Naive thymus-derived CD4-positive, alpha-beta T cell (primary cell): Measurements from ENCODE around the gene SPEG. TPM values are rescaled to one million over a fixed set of nuclear protein-coding genes. Genes with fewer than 3 reads are reported as not detected.

Experiments
- ATAC-seq: fragments of 150-1000 bp; cut with Tn5 transposase; 2 replicates; pipeline ENCODE4 v1.10.0; 2021; ENCODE audit warnings: mild to moderate bottlenecking, moderate library complexity
- CTCF ChIA-PET: fragments of 350-600 bp; sonication (Branson Sonifier 250); formaldehyde crosslinking; loops from one replicate; lab custom pipeline; 2021; ENCODE audit warnings: antibody characterized with exemption; lab: Charles Lee
- POLR2A ChIA-PET: fragments of 350-600 bp; sonication (Branson Sonifier 250); formaldehyde crosslinking; loops from one replicate; lab custom pipeline; 2021; ENCODE audit warnings: antibody characterized with exemption, inconsistent platforms; lab: Charles Lee
- DNase-seq, 9 donors: peaks; one replicate each; pipeline versions ENCODE4 v3.0.0 to v3.0.0-alpha.2; 2020 to 2022; ENCODE audit warnings: mixed read lengths in 1 of 9
- H3K27ac ChIP-seq: one replicate; pipeline ENCODE4 v1.7.0; 2013; ENCODE audit warnings: mild to moderate bottlenecking, low read depth, low read length, moderate library complexity
- H3K27me3 ChIP-seq, 2 donors: one replicate each; pipeline ENCODE4 v1.7.0; 2013; ENCODE audit warnings: low read length in 2 of 2, mild to moderate bottlenecking in 2 of 2, moderate library complexity in 2 of 2; ENCODE audit not compliant: control insufficient read depth in 2 of 2, insufficient read depth in 2 of 2
- H3K36me3 ChIP-seq, 3 experiments: 1 replicate in 2 of 3; 2 replicates in 1 of 3; pipeline ENCODE4 v1.7.0; 2013; ENCODE audit warnings: low read length in 3 of 3, mild to moderate bottlenecking in 3 of 3, moderate library complexity in 1 of 3; ENCODE audit not compliant: insufficient read depth in 3 of 3, control insufficient read depth in 2 of 3
- H3K4me1 ChIP-seq, 2 donors: one replicate each; pipeline ENCODE4 v1.7.0; 2013; ENCODE audit warnings: low read length in 2 of 2, mild to moderate bottlenecking in 2 of 2, moderate library complexity in 1 of 2; ENCODE audit not compliant: control insufficient read depth in 2 of 2, insufficient read depth in 2 of 2
- H3K4me3 ChIP-seq: 2 replicates; pipeline ENCODE4 v1.7.0; 2013; ENCODE audit warnings: mild to moderate bottlenecking, low read length
- H3K9me3 ChIP-seq, 3 experiments: 1 replicate in 2 of 3; 2 replicates in 1 of 3; pipeline ENCODE4 v1.7.0; 2013; ENCODE audit warnings: low read length in 3 of 3; ENCODE audit not compliant: control insufficient read depth in 2 of 3
- H3K27ac Mint-ChIP-seq, 9 donors: one replicate each; pipeline ENCODE4 v1.8.0; 2020 to 2022; ENCODE audit warnings: mixed read lengths in 9 of 9, mild to moderate bottlenecking in 8 of 9, moderate library complexity in 5 of 9, inconsistent platforms in 2 of 9
- H3K27me3 Mint-ChIP-seq, 5 donors: one replicate each; pipeline ENCODE4 v1.8.0; 2021 to 2022; ENCODE audit warnings: mixed read lengths in 5 of 5, mild to moderate bottlenecking in 1 of 5
- H3K36me3 Mint-ChIP-seq, 5 donors: one replicate each; pipeline ENCODE4 v1.8.0; 2020 to 2022; ENCODE audit warnings: mixed read lengths in 5 of 5, mild to moderate bottlenecking in 3 of 5, inconsistent platforms in 1 of 5
- H3K4me1 Mint-ChIP-seq, 7 donors: one replicate each; pipeline ENCODE4 v1.8.0; 2020 to 2022; ENCODE audit warnings: mixed read lengths in 7 of 7, mild to moderate bottlenecking in 3 of 7, inconsistent platforms in 1 of 7
- H3K4me3 Mint-ChIP-seq, 10 donors: one replicate each; pipeline ENCODE4 v1.8.0; 2020 to 2022; ENCODE audit warnings: mild to moderate bottlenecking in 10 of 10, mixed read lengths in 10 of 10, moderate library complexity in 6 of 10, inconsistent platforms in 2 of 10
- H3K9me3 Mint-ChIP-seq, 11 donors: one replicate each; pipeline ENCODE4 v1.8.0; 2020 to 2022; ENCODE audit warnings: mixed read lengths in 11 of 11, mild to moderate bottlenecking in 4 of 11, inconsistent platforms in 1 of 11, moderate library complexity in 1 of 11
- intact Hi-C, 2 donors: fragments of 100-400 bp; cut with micrococcal nuclease; formaldehyde crosslinking; loops; one replicate each; pipeline ENCODE4 v1.15.1; 2023
- polyA plus RNA-seq, 2 donors: library from polyadenylated mRNA; unstranded; fragments of 300-500 nt; fragmentation: Illumina TruSeq; gene quantifications; one replicate each; pipeline ENCODE4 v1.2.3, GENCODE V29; 2021
- total RNA-seq, 6 experiments: library from RNA in 5 of 6; stranded (reverse) in 5 of 6; gene quantifications; 1 replicate in 5 of 6; 2 replicates in 1 of 6; pipeline ENCODE4 v1.2.3 and lab custom pipeline; 2021 to 2026

Gene SPEG
- total and polyA plus RNA-seq, 7 experiments from 2014 or later, result 0.26 to 23.2 (median 11.8) TPM

GRCh38 chr2:219488149-219488843 is 53.7 kb downstream of the SPEG start:
- Mint-ChIP-seq H3K4me3 (no peak overlapping the region), H3K27ac (no peak overlapping the region), H3K4me1 (peaks cover 0 to 6% (median 2%) of the 10 kb centered on the region in 7 donors), H3K9me3 (no peaks in the 10 kb centered on the region), H3K36me3 (no peaks in the 10 kb centered on the region), H3K27me3 (peaks cover 20 to 50% (median 26%) of the 10 kb centered on the region in 5 donors)
- CTCF ChIA-PET, result no interaction called here
- Histone ChIP-seq H3K4me1 (no peaks in the 10 kb centered on the region), H3K4me3 (no peak overlapping the region), H3K27me3 (no peaks in the 10 kb centered on the region), H3K9me3 (no peaks in the 10 kb centered on the region), H3K27ac (no peak overlapping the region), H3K36me3 (no peaks in the 10 kb centered on the region)
- no peak for DNase-seq
- no peak for ATAC-seq
- POLR2A ChIA-PET, result no interaction called here
- intact Hi-C loops, result no loop called here

- H3K27ac Mint-ChIP-seq, result no peak overlapping the region
- Histone ChIP-seq H3K4me1 (no peaks in the 10 kb centered on the region), H3K36me3 (no peaks in the 10 kb centered on the region), H3K9me3 (no peaks in the 10 kb centered on the region), H3K27ac (no peak overlapping the region), H3K27me3 (no peaks in the 10 kb centered on the region), H3K4me3 (no peak overlapping the region)
- no peaks in the 10 kb centered on the region for H3K9me3 Mint-ChIP-seq
- H3K4me3 Mint-ChIP-seq, result no peak overlapping the region
- POLR2A ChIA-PET, result no interaction called here
- H3K4me1 Mint-ChIP-seq, result peaks cover 0 to 6% (median 2%) of the 10 kb centered on the region in 7 donors
- CTCF ChIA-PET, result no interaction called here
- intact Hi-C loops, result no loop called here
- DNase-seq, result no peak
- ATAC-seq, result no peak
- no peaks in the 10 kb centered on the region for H3K36me3 Mint-ChIP-seq
- H3K27me3 Mint-ChIP-seq, result peaks cover 26 to 54% (median 31%) of the 10 kb centered on the region in 5 donors
These were observed 54.2 kb downstream of the SPEG start for GRCh38 chr2:219488844-219489194.

GRCh38 chr2:219489315-219489714 is 54.7 kb downstream of the SPEG start:
- POLR2A ChIA-PET, result no interaction called here
- Mint-ChIP-seq H3K4me1 (peaks cover 0 to 5% (median 0%) of the 10 kb centered on the region in 7 donors), H3K4me3 (no peak overlapping the region), H3K27me3 (peaks cover 30 to 53% (median 36%) of the 10 kb centered on the region in 5 donors), H3K36me3 (no peaks in the 10 kb centered on the region), H3K27ac (no peak overlapping the region), H3K9me3 (no peaks in the 10 kb centered on the region)
- no peaks in the 10 kb centered on the region for H3K27me3 ChIP-seq
- H3K36me3 ChIP-seq, result no peaks in the 10 kb centered on the region
- ATAC-seq, result no peak
- H3K4me3 ChIP-seq, result no peak overlapping the region
- CTCF ChIA-PET, result no interaction called here
- no peaks in the 10 kb centered on the region for H3K9me3 ChIP-seq
- intact Hi-C loops, result no loop called here
- no peak overlapping the region for H3K27ac ChIP-seq
- no peak for DNase-seq
- H3K4me1 ChIP-seq, result no peaks in the 10 kb centered on the region

DNA sequence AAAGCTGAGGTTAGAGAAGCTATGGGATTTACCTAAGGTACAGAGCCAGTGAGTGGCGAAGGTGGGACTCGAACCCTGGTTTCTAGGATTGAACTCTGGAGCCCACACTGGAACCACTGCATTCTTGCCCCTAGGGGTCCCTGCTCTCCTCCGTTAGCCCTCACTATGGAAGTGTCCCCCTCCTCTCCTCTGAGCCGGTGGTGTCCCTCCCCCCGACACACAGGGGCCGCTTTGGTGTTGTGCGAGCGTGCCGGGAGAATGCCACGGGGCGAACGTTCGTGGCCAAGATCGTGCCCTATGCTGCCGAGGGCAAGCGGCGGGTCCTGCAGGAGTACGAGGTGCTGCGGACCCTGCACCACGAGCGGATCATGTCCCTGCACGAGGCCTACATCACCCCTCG is 55.5 kb downstream of the SPEG start:
- POLR2A ChIA-PET, result no interaction called here
- intact Hi-C loops, result loop anchor here (10.0 kb wide), 2 partner anchors 595 to 1215 kb away; partner anchors contain the start of genes AAMP (in 1 of the 2) and PNKD (in 1 of the 2)
- ATAC-seq, result no peak

DNA sequence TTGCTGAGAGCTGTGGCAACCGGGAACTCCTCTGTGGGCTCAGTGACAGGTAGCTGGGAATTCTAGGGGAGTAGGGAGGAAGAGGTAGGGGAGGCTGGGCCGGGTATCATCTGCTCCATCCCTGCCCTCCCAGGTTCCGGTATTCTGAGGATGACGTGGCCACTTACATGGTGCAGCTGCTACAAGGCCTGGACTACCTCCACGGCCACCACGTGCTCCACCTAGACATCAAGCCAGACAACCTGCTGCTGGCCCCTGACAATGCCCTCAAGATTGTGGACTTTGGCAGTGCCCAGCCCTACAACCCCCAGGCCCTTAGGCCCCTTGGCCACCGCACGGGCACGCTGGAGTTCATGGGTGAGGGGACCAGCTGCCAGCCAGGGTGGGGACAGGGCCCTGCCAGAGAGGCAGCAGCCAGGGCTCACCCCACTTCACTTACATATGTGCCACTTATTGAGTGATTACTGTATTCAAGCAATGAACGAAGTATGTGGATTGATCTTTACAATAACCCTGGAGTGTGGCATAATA is 56.0 kb downstream of the SPEG start:
- H3K9me3 Mint-ChIP-seq, result no peaks in the 10 kb centered on the region
- Histone ChIP-seq H3K4me1 (no peaks in the 10 kb centered on the region), H3K27ac (no peak overlapping the region), H3K36me3 (no peaks in the 10 kb centered on the region), H3K4me3 (no peak overlapping the region), H3K9me3 (no peaks in the 10 kb centered on the region), H3K27me3 (no peaks in the 10 kb centered on the region)
- ChIA-PET CTCF (no interaction called here), POLR2A (no interaction called here)
- H3K27me3 Mint-ChIP-seq, result peaks cover 39 to 54% (median 45%) of the 10 kb centered on the region in 5 donors
- no peaks in the 10 kb centered on the region for H3K36me3 Mint-ChIP-seq
- peaks cover 0 to 4% (median 0%) of the 10 kb centered on the region in 7 donors for H3K4me1 Mint-ChIP-seq
- intact Hi-C loops, result loop anchor here (10.0 kb wide), 2 partner anchors 596 to 1216 kb away; partner anchors contain the start of genes AAMP (in 1 of the 2) and PNKD (in 1 of the 2)
- H3K27ac Mint-ChIP-seq, result no peak overlapping the region
- ATAC-seq (no peak), DNase-seq (no peak)
- no peak overlapping the region for H3K4me3 Mint-ChIP-seq

More for the DNA sequence above, 55.5 kb downstream of the SPEG start:
- no peak overlapping the region for H3K27ac Mint-ChIP-seq
- H3K4me1 Mint-ChIP-seq, result peaks cover 0 to 5% (median 0%) of the 10 kb centered on the region in 7 donors
- H3K9me3 Mint-ChIP-seq, result no peaks in the 10 kb centered on the region
- Histone ChIP-seq H3K27me3 (no peaks in the 10 kb centered on the region), H3K36me3 (no peaks in the 10 kb centered on the region), H3K9me3 (no peaks in the 10 kb centered on the region), H3K4me3 (no peak overlapping the region), H3K4me1 (no peaks in the 10 kb centered on the region), H3K27ac (no peak overlapping the region)
- no peaks in the 10 kb centered on the region for H3K36me3 Mint-ChIP-seq
- no peak for DNase-seq
- H3K4me3 Mint-ChIP-seq, result no peak overlapping the region
- H3K27me3 Mint-ChIP-seq, result peaks cover 39 to 56% (median 44%) of the 10 kb centered on the region in 5 donors
- CTCF ChIA-PET, result no interaction called here

GRCh38 chr2:219491278-219491963 is 56.8 kb downstream of the SPEG start:
- H3K27me3 Mint-ChIP-seq, result peaks cover 37 to 51% (median 47%) of the 10 kb centered on the region in 5 donors
- no peak overlapping the region for H3K27ac ChIP-seq
- ATAC-seq (no peak), DNase-seq (no peak)
- H3K9me3 Mint-ChIP-seq, result no peaks in the 10 kb centered on the region
- peaks cover 0 to 6% (median 2%) of the 10 kb centered on the region in 7 donors for H3K4me1 Mint-ChIP-seq
- no peaks in the 10 kb centered on the region for H3K9me3 ChIP-seq
- CTCF ChIA-PET, result interaction anchor here (0.8 to 1.5 kb wide), 2 partner anchors 36 to 39 kb away, joined by 3 to 9 read pairs; no protein-coding TSS in a partner anchor
- POLR2A ChIA-PET, result no interaction called here
- no peak overlapping the region for H3K4me3 ChIP-seq
- intact Hi-C loops, result loop anchor here (10.0 kb wide), 2 partner anchors 597 to 1217 kb away; partner anchors contain the start of genes AAMP (in 1 of the 2) and PNKD (in 1 of the 2)
- H3K27me3 ChIP-seq, result peaks cover 0 to 3% of the 10 kb centered on the region in 2 donors
- no peaks in the 10 kb centered on the region for H3K36me3 ChIP-seq
- H3K27ac Mint-ChIP-seq, result no peak overlapping the region
- peaks cover 0 to 1% of the 10 kb centered on the region in 2 donors for H3K4me1 ChIP-seq
- H3K36me3 Mint-ChIP-seq, result no peaks in the 10 kb centered on the region
- no peak overlapping the region for H3K4me3 Mint-ChIP-seq
